PC-3 (cell line): ENCODE measurements around the gene TMEM17. TPM values are rescaled to one million over a fixed set of nuclear protein-coding genes. Genes with fewer than 3 reads are reported as not detected.
A peak's percentile ranks its signal among the peaks of the same experiment; 100 is the strongest.

Source experiments
- ATAC-seq: fragments of 200-7000 bp; cut with Tn5 transposase; 2 replicates; pipeline ENCODE4 v1.9.1; 2020; ENCODE audit warnings: mild to moderate bottlenecking, moderate library complexity
- BruUV-seq: library from RNA; stranded (reverse); fragments of 400-500 nt; replicated peaks from 2 replicates; lab custom pipeline; 2021; lab: Mats Ljungman, UMichigan
- CTCF ChIA-PET: fragments of 300-600 bp; sonication (Branson Sonifier 250); formaldehyde crosslinking; loops from one replicate; lab custom pipeline; 2022; ENCODE audit warnings: antibody characterized with exemption; lab: Charles Lee
- POLR2A ChIA-PET: fragments of 300-600 bp; sonication (Branson Sonifier 250); formaldehyde crosslinking; loops from one replicate; lab custom pipeline; 2022; ENCODE audit warnings: antibody characterized with exemption; ENCODE audit not compliant: unreplicated experiment; lab: Charles Lee
- DNase-seq: peaks from one replicate; pipeline ENCODE4 v3.0.0-alpha.2; 2015
- H2AFZ ChIP-seq: fragments of 300-600 bp; sonication (generic); 2 replicates; pipeline ENCODE4 v1.6.0; 2016; ENCODE audit warnings: antibody characterized with exemption, low read length
- H3F3A ChIP-seq: fragments of 300-600 bp; sonication (generic); one replicate; pipeline ENCODE4 v1.6.0; 2017; ENCODE audit warnings: antibody characterized with exemption, low read length, control low read depth, mild to moderate bottlenecking; ENCODE audit not compliant: unreplicated experiment
- H3K27ac ChIP-seq: fragments of 300-600 bp; sonication (generic); 2 replicates; pipeline ENCODE4 v1.5.1; 2016; ENCODE audit warnings: mild to moderate bottlenecking, low read length
- H3K27me3 ChIP-seq: fragments of 300-600 bp; sonication (generic); 2 replicates; pipeline ENCODE4 v1.6.1; 2016; ENCODE audit warnings: low read length, mixed read lengths
- H3K36me3 ChIP-seq: fragments of 300-600 bp; sonication (generic); 2 replicates; pipeline ENCODE4 v1.6.1; 2016; ENCODE audit warnings: low read depth, mixed run types, low read length, mixed read lengths
- H3K4me1 ChIP-seq: fragments of 300-600 bp; sonication (generic); 2 replicates; pipeline ENCODE4 v1.5.1; 2016; ENCODE audit warnings: low read length; ENCODE audit not compliant: insufficient read depth
- H3K4me2 ChIP-seq: fragments of 300-600 bp; sonication (generic); 2 replicates; pipeline ENCODE4 v1.6.0; 2016; ENCODE audit warnings: low read length
- H3K4me3 ChIP-seq: fragments of 300-600 bp; sonication (generic); 2 replicates; pipeline ENCODE4 v1.5.1; 2016; ENCODE audit warnings: mild to moderate bottlenecking, low read length, mixed read lengths
- H3K79me2 ChIP-seq: fragments of 300-600 bp; sonication (generic); 2 replicates; pipeline ENCODE4 v1.6.1; 2017; ENCODE audit warnings: low read length, mixed read lengths
- H3K9ac ChIP-seq: fragments of 300-600 bp; sonication (generic); 2 replicates; pipeline ENCODE4 v1.6.0; 2016; ENCODE audit warnings: mild to moderate bottlenecking, low read length
- H3K9me2 ChIP-seq: fragments of 300-600 bp; sonication (generic); replicated peaks from 2 replicates; pipeline ENCODE4 v1.6.1; 2016; ENCODE audit warnings: mixed run types, low read length, mixed read lengths
- H3K9me3 ChIP-seq: fragments of 300-600 bp; sonication (generic); 2 replicates; pipeline ENCODE4 v1.6.1; 2016; ENCODE audit warnings: low read length, mixed read lengths
- H4K20me1 ChIP-seq: fragments of 300-600 bp; sonication (generic); 2 replicates; pipeline ENCODE4 v1.6.1; 2016; ENCODE audit warnings: low read length, mixed read lengths
- CTCF ChIP-seq: fragments of 300-600 bp; sonication (generic); conservative IDR thresholded peaks from 2 replicates; pipeline ENCODE4 v1.5.1; 2017; ENCODE audit warnings: antibody characterized with exemption, low read depth, mild to moderate bottlenecking, low read length
- EZH2 ChIP-seq: fragments of 300-600 bp; sonication (generic); IDR thresholded peaks from one replicate; pipeline ENCODE4 v1.6.1; 2017; ENCODE audit warnings: antibody characterized with exemption, mild to moderate bottlenecking, low read length; ENCODE audit not compliant: unreplicated experiment
- EZH2phosphoT487 ChIP-seq: fragments of 300-600 bp; sonication (generic); IDR thresholded peaks from 2 replicates; pipeline ENCODE4 v1.6.1; 2018; ENCODE audit warnings: mild to moderate bottlenecking, antibody characterized with exemption, low read length, borderline replicate concordance
- intact Hi-C: fragments of 100-400 bp; cut with micrococcal nuclease; formaldehyde crosslinking; loops from 2 replicates; pipeline ENCODE4 v1.9.0; 2023
- total RNA-seq: library from RNA; depleted of rRNA; stranded (reverse); fragments of >200 nt; gene quantifications from 2 replicates; pipeline ENCODE4 v1.2.3, GENCODE V29; 2014

The TMEM17 gene
- total RNA-seq, 1 experiment from 2014 or later, result 2.9 TPM

DNA sequence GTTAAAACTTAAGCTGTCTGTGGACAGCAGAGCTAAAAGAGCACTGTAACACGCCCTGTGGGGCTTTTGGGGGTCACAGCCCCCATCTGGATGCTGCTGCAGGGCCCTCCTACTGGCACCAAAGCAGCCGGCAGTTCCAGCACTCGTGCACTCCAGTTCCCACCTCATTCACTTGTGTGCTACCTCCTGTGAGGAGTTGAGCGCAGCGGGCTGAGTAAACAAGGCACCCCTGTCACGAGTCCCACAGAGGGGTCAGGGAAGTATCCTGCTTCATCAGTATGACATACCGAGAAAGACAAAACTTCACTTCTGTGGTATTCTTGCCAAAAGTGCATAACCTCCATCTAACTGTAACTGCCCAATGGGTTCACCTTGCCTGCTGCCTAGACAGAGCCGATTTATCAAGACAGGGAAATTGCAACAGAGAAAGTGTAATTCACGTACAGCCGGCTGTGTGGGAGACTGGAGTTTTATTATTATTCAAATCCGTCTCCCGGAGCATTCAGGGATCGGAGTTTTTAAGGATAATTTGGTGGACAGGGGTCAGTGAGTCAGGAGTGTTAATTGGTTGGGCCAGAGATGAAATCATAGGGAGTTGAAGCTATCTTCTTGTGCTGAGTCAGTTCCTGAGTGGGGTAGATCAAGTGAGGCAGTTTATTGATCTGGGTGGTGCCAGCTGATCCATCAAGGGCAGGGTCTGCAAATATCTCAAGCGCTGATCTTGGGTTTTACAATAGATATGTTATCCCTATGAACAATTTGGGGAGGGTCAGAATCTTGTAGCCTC lies 41.6 kb downstream of the TMEM17 start:
- no TSS peak for BruUV-seq
- Histone ChIP-seq H3K4me2 (no peak overlapping the region), H3K9me2 (no peaks in the 10 kb centered on the region), H2AFZ (no peak overlapping the region), H4K20me1 (no peaks in the 10 kb centered on the region), H3K79me2 (no peaks in the 10 kb centered on the region), H3K9ac (no peak overlapping the region), H3F3A (no peaks in the 10 kb centered on the region), H3K27ac (no peak overlapping the region), H3K4me1 (peaks cover 8% of the 10 kb centered on the region; the same call in 1 of the 2 replicates), H3K4me3 (no peak overlapping the region), H3K36me3 (no peaks in the 10 kb centered on the region), H3K27me3 (no peaks in the 10 kb centered on the region), H3K9me3 (no peaks in the 10 kb centered on the region)
- ChIA-PET POLR2A (no interaction called here), CTCF (no interaction called here)
- ATAC-seq, result no peak
- intact Hi-C loops, result no loop called here
- no peak for TF ChIP-seq EZH2phosphoT487
- TF ChIP-seq CTCF, result no peak
- TF ChIP-seq EZH2, result no peak
- DNase-seq, result no peak

GRCh38 chr2:62462211-62462610 lies 43.8 kb downstream of the TMEM17 start:
- H3K27ac ChIP-seq, result no peak overlapping the region
- no peaks in the 10 kb centered on the region for H3K27me3 ChIP-seq
- peaks cover 16% of the 10 kb centered on the region for H3K4me1 ChIP-seq
- no peaks in the 10 kb centered on the region for H3K9me2 ChIP-seq
- TF ChIP-seq CTCF (no peak), EZH2 (no peak), EZH2phosphoT487 (no peak)
- no peak overlapping the region for H3K4me2 ChIP-seq
- ATAC-seq, result no peak
- no peak overlapping the region for H3K9ac ChIP-seq
- no peak for DNase-seq
- BruUV-seq, result no TSS peak
- H3K79me2 ChIP-seq, result no peaks in the 10 kb centered on the region
- H3F3A ChIP-seq, result no peaks in the 10 kb centered on the region
- peak overlapping the region; percentile 74; the same call in 1 of the 2 replicates for H2AFZ ChIP-seq
- H3K36me3 ChIP-seq, result no peaks in the 10 kb centered on the region
- no peaks in the 10 kb centered on the region for H3K9me3 ChIP-seq
- H3K4me3 ChIP-seq, result no peak overlapping the region
- intact Hi-C loops, result no loop called here
- CTCF ChIA-PET, result no interaction called here
- POLR2A ChIA-PET, result no interaction called here
- H4K20me1 ChIP-seq, result no peaks in the 10 kb centered on the region

- Histone ChIP-seq H3K4me1 (peaks cover 18% of the 10 kb centered on the region), H3F3A (no peaks in the 10 kb centered on the region), H3K27ac (no peak overlapping the region), H3K36me3 (no peaks in the 10 kb centered on the region), H3K79me2 (no peaks in the 10 kb centered on the region), H3K4me2 (no peak overlapping the region), H3K9me3 (no peaks in the 10 kb centered on the region), H4K20me1 (no peaks in the 10 kb centered on the region), H3K9me2 (no peaks in the 10 kb centered on the region), H3K27me3 (no peaks in the 10 kb centered on the region), H2AFZ (peak overlapping the region; percentile 74), H3K4me3 (no peak overlapping the region), H3K9ac (no peak overlapping the region)
- intact Hi-C loops, result loop anchor here (1.0 kb wide), 1 partner anchor 117 kb away; no protein-coding TSS in a partner anchor
- TF ChIP-seq CTCF, result no peak
- BruUV-seq, result no TSS peak
- POLR2A ChIA-PET, result no interaction called here
- DNase-seq (peak; percentile 65), ATAC-seq (peak; percentile 60)
- CTCF ChIA-PET, result no interaction called here
Measured at GRCh38 chr2:62461707-62462106, 44.3 kb downstream of the TMEM17 start.
